Fibroblast of pulmonary artery (primary cell): Measurements from ENCODE around the gene ZNF891.

Experiments used
- DNase-seq: peaks from one replicate; pipeline ENCODE4 v3.0.0-alpha.2; 2010; ENCODE audit warnings: low read depth
- H3K4me3 ChIP-seq: replicated peaks from 2 replicates; pipeline ENCODE4 v1.5.1; 2011; ENCODE audit warnings: low read depth, mild to moderate bottlenecking, control low read depth, low read length, moderate library complexity
- CTCF ChIP-seq: IDR thresholded peaks from 2 replicates; pipeline ENCODE4 v1.5.1; 2011; ENCODE audit warnings: mild to moderate bottlenecking, control low read depth, low read length, inconsistent platforms; ENCODE audit errors: missing control alignments

ZNF891 gene

GRCh38 chr12:133130038-133130807 lies at the start of gene ZNF891, which contains the start of gene ZNF10:
Gene ZNF891, minus strand, starts transcription at chr12:133130274. Its CDS starts 8,356 bp downstream, at chr12:133121918.
Gene ZNF10, plus strand, starts transcription at chr12:133130627. Its CDS starts 13,866 bp downstream, at chr12:133144493.
- peak within 1 kb of the TSS; percentile 61 for H3K4me3 ChIP-seq
- peak; percentile 98 for DNase-seq
- TF ChIP-seq CTCF = no peak

- DNase-seq = no peak
- no peak for TF ChIP-seq CTCF
- no peak overlapping the region for H3K4me3 ChIP-seq
Observed at GRCh38 chr12:133174901-133175300, 44.8 kb upstream of the ZNF891 start.

GRCh38 chr12:133172491-133172890 lies 42.4 kb upstream of the ZNF891 start:
- H3K4me3 ChIP-seq = no peak overlapping the region
- DNase-seq = no peak
- no peak for TF ChIP-seq CTCF

GRCh38 chr12:133165776-133166175 lies 35.7 kb upstream of the ZNF891 start:
- no peak overlapping the region for H3K4me3 ChIP-seq
- DNase-seq = no peak
- no peak for TF ChIP-seq CTCF

- no peak for DNase-seq
- TF ChIP-seq CTCF = no peak
- H3K4me3 ChIP-seq = no peak overlapping the region
Observed at GRCh38 chr12:133156125-133156690, 26.1 kb upstream of the ZNF891 start.

- no peak for DNase-seq
- no peak overlapping the region for H3K4me3 ChIP-seq
- TF ChIP-seq CTCF = no peak
Observed at GRCh38 chr12:133145981-133146380, 15.9 kb upstream of the ZNF891 start.
